ENCODE measurements around the gene DENR. TPM values are rescaled to one million over a fixed set of nuclear protein-coding genes. Genes with fewer than 3 reads are reported as not detected.

The DENR gene
- total and polyA plus RNA-seq, 2 of the 13 experiments (the other 11 are each of a cell fraction or from before 2014, with no cell fraction given) = 30.0 to 59.1 TPM

- no TSS peak for BruUV-seq (replicated peaks)
Observed at GRCh38 chr12:122725452-122726079, 27.1 kb upstream of the DENR start.

GRCh38 chr12:122726080-122726558, 26.5 kb upstream of the DENR start:
- ChIA-PET CTCF (ENCODE audit: low intra/inter-chr PET ratio, low total read pairs) (no interaction called here), POLR2A (no interaction called here)
- Histone ChIP-seq H3K4me2 (ENCODE audit: low read depth, low read length) (peak overlapping the region; percentile 40), H3K79me2 (ENCODE audit: insufficient read depth, low read length) (no peaks in the 10 kb centered on the region), H3K9ac (ENCODE audit: insufficient read depth, low read depth, low read length) (0 out of 2 replicates have a peak overlapping the region, but pooled peaks have one; percentile 42), H3K36me3 (replicated peaks in 1 of 2; ENCODE audit: control insufficient read depth in 1 of 2, insufficient read depth in 2 of 2, low read length in 2 of 2) (no peaks in the 10 kb centered on the region), H3K4me1 (ENCODE audit: insufficient read depth, low read length) (peaks cover 83% of the 10 kb centered on the region), H3K9me3 (ENCODE audit: low read length) (no peaks in the 10 kb centered on the region), H2AFZ (ENCODE audit: low read length) (no peak overlapping the region), H3K27ac (ENCODE audit: extremely low read length, insufficient read depth, low read length) (peak overlapping the region; percentile 55), H3K27me3 (ENCODE audit: control insufficient read depth in 1 of 2, insufficient read depth in 2 of 2, low read length in 2 of 2) (no peaks in the 10 kb centered on the region), H4K20me1 (ENCODE audit: insufficient read depth, low read length) (no peaks in the 10 kb centered on the region), H3K4me3 (replicated peaks in 1 of 3; ENCODE audit: insufficient read depth in 1 of 3, low read depth in 2 of 3, low read length in 3 of 3) (no peak overlapping the region)
- intact Hi-C loops (cut with micrococcal nuclease; ENCODE audit: unreplicated experiment) = loop anchor here (10.0 kb wide), 1 partner anchor 51 kb away; no protein-coding TSS in a partner anchor
- peak; percentile 69 for DNase-seq (ENCODE audit: low spot score)
- BruUV-seq (replicated peaks) = no TSS peak
- FAIRE-seq = peak; percentile 67
- no peak for ATAC-seq
- in situ Hi-C loops (cut with HindIII; ENCODE audit: extremely low pct_ligation_motif_present, low pct_unique_long_range_greater_than_20kb) = no loop called here
- WGBS (ENCODE audit: low lambda C conversion rate) = 53% methylated on average over 5 of the region's 5 CpGs
- TF ChIP-seq BHLHE40 (IDR thresholded peaks at IDR 0.05; ENCODE audit: low read length) = no peak
- TF ChIP-seq ASH2L (IDR thresholded peaks at IDR 0.05; ENCODE audit: insufficient read length, low read depth, low read length) = no peak
- peak; percentile 58 for TF ChIP-seq TEAD3 (CRISPR knock-in tag; optimal IDR thresholded peaks at IDR 0.05; ENCODE audit: borderline replicate concordance)
- TF ChIP-seq ZNF326 (CRISPR knock-in tag; IDR thresholded peaks at IDR 0.05; ENCODE audit: borderline replicate concordance) = no peak
- TF ChIP-seq ZNF292 (CRISPR knock-in tag; IDR thresholded peaks at IDR 0.05; ENCODE audit: borderline replicate concordance, low read depth) = no peak
- no peak for TF ChIP-seq ZNF672 (CRISPR knock-in tag; IDR thresholded peaks at IDR 0.05)
- TF ChIP-seq POLR2AphosphoS2 (IDR thresholded peaks at IDR 0.05; ENCODE audit: low read depth, low read length) = no peak
- TF ChIP-seq ZNF674 (CRISPR knock-in tag; IDR thresholded peaks at IDR 0.05; ENCODE audit: low read depth) = no peak
- no peak for TF ChIP-seq ZNF550 (CRISPR knock-in tag; IDR thresholded peaks at IDR 0.05; ENCODE audit: borderline replicate concordance)
- no peak for TF ChIP-seq SOX6 (IDR thresholded peaks at IDR 0.05)
- peak; percentile 60; the same call in 1 of the 2 replicates for TF ChIP-seq SOX6 (CRISPR knock-in tag; IDR thresholded peaks at IDR 0.05)
- no peak for TF ChIP-seq ZMAT3 (CRISPR knock-in tag; conservative IDR thresholded peaks at IDR 0.05)
- 0 out of 2 replicates have a peak, but pooled peaks have one; percentile 23 for TF ChIP-seq ZBTB20 (CRISPR knock-in tag; IDR thresholded peaks at IDR 0.05; ENCODE audit: borderline replicate concordance, low read depth)
- no peak for TF ChIP-seq RAD21 (CRISPR knock-in tag; IDR thresholded peaks at IDR 0.05)
- TF ChIP-seq NR2F2 (IDR thresholded peaks at IDR 0.05; ENCODE audit: borderline replicate concordance, low read depth) = no peak
- peak; percentile 86; the same call in 1 of the 2 replicates for TF ChIP-seq SOX5 (CRISPR knock-in tag; IDR thresholded peaks at IDR 0.05; ENCODE audit: borderline replicate concordance)
- no peak for TF ChIP-seq ELF3 (CRISPR knock-in tag; IDR thresholded peaks at IDR 0.05)
- TF ChIP-seq ZNF331 (CRISPR knock-in tag; IDR thresholded peaks at IDR 0.05) = no peak
- TF ChIP-seq SETDB1 (CRISPR knock-in tag; IDR thresholded peaks at IDR 0.05; ENCODE audit: borderline replicate concordance) = no peak

More at GRCh38 chr12:122725452-122726079, 27.1 kb upstream of the DENR start:
- intact Hi-C loops (cut with micrococcal nuclease; ENCODE audit: unreplicated experiment) = loop anchor here (10.0 kb wide), 1 partner anchor 51 kb away; no protein-coding TSS in a partner anchor
- DNase-seq (ENCODE audit: low spot score) (no peak), FAIRE-seq (no peak), ATAC-seq (no peak)
- CTCF ChIA-PET (ENCODE audit: low intra/inter-chr PET ratio, low total read pairs) = no interaction called here
- Histone ChIP-seq H3K79me2 (ENCODE audit: insufficient read depth, low read length) (no peaks in the 10 kb centered on the region), H3K27ac (ENCODE audit: extremely low read length, insufficient read depth, low read length) (peak overlapping the region; percentile 55), H3K4me1 (ENCODE audit: insufficient read depth, low read length) (peaks cover 83% of the 10 kb centered on the region), H3K36me3 (replicated peaks in 1 of 2; ENCODE audit: control insufficient read depth in 1 of 2, insufficient read depth in 2 of 2, low read length in 2 of 2) (no peaks in the 10 kb centered on the region), H3K9ac (ENCODE audit: insufficient read depth, low read depth, low read length) (peak overlapping the region; percentile 42; the same call in 1 of the 2 replicates), H3K4me3 (replicated peaks in 1 of 3; ENCODE audit: insufficient read depth in 1 of 3, low read depth in 2 of 3, low read length in 3 of 3) (no peak overlapping the region), H3K4me2 (ENCODE audit: low read depth, low read length) (peak overlapping the region; percentile 40), H4K20me1 (ENCODE audit: insufficient read depth, low read length) (no peaks in the 10 kb centered on the region), H3K9me3 (ENCODE audit: low read length) (no peaks in the 10 kb centered on the region), H3K27me3 (ENCODE audit: control insufficient read depth in 1 of 2, insufficient read depth in 2 of 2, low read length in 2 of 2) (no peaks in the 10 kb centered on the region), H2AFZ (ENCODE audit: low read length) (no peak overlapping the region)
- 90% methylated on average over 6 of the region's 6 CpGs for WGBS (ENCODE audit: low lambda C conversion rate)
- POLR2A ChIA-PET = no interaction called here
- no peak for TF ChIP-seq ZNF660 (CRISPR knock-in tag; IDR thresholded peaks at IDR 0.05; ENCODE audit: borderline replicate concordance, low read depth)
- TF ChIP-seq ZNF121 (CRISPR knock-in tag; IDR thresholded peaks at IDR 0.05) = peak; percentile 91
- 0 out of 2 replicates have a peak, but pooled peaks have one; percentile 14 for TF ChIP-seq ZMYM3 (CRISPR knock-in tag; IDR thresholded peaks at IDR 0.05)
- in situ Hi-C loops (cut with HindIII; ENCODE audit: extremely low pct_ligation_motif_present, low pct_unique_long_range_greater_than_20kb) = no loop called here
